DND-41 (cell line): ENCODE measurements around the gene B3GNT7.
"Not testable (repeated sequence)": the region's sequence is repeated elsewhere in the genome, so short reads cannot be mapped to it uniquely, and the experiment has no call there.

ENCODE experiments used
- ATAC-seq: fragments of 200-7000 bp; cut with Tn5 transposase; 3 replicates; pipeline ENCODE4 v1.9.1; 2021; ENCODE audit warnings: low read depth; ENCODE audit not compliant: insufficient read depth
- DNase-seq: peaks from one replicate; pipeline ENCODE4 v3.0.0-alpha.2; 2020
- H2AFZ ChIP-seq: 2 replicates; pipeline ENCODE4 v1.6.0; 2012; ENCODE audit warnings: low read depth, low read length
- H3K27ac ChIP-seq: 2 replicates; pipeline ENCODE4 v1.5.1; 2012; ENCODE audit warnings: low read length, inconsistent platforms
- H3K27me3 ChIP-seq: fragments of 200-600 bp; sonication (generic); 2 replicates; pipeline ENCODE4 v1.6.0; 2012; ENCODE audit warnings: low read length, mild to moderate bottlenecking, inconsistent platforms; ENCODE audit not compliant: insufficient read depth, poor library complexity
- H3K36me3 ChIP-seq: 2 replicates; pipeline ENCODE4 v1.5.1; 2012; ENCODE audit warnings: low read length, inconsistent platforms; ENCODE audit not compliant: insufficient read depth
- H3K4me1 ChIP-seq: 2 replicates; pipeline ENCODE4 v1.5.1; 2012; ENCODE audit warnings: mild to moderate bottlenecking, low read length; ENCODE audit not compliant: insufficient read depth
- H3K4me2 ChIP-seq: 2 replicates; pipeline ENCODE4 v1.6.0; 2012; ENCODE audit warnings: mild to moderate bottlenecking, moderate library complexity, low read length, inconsistent platforms; ENCODE audit not compliant: insufficient read depth
- H3K4me3 ChIP-seq, 2 experiments: fragments of 200-600 bp in 1 of 2; shearing (Covaris generic) in 1 of 2; 2 replicates each; pipeline ENCODE4 v1.5.1; 2012 to 2016; ENCODE audit warnings: inconsistent platforms in 2 of 2, low read length in 2 of 2, mild to moderate bottlenecking in 2 of 2, low read depth in 1 of 2, moderate library complexity in 1 of 2
- H3K79me2 ChIP-seq: 2 replicates; pipeline ENCODE4 v1.6.0; 2012; ENCODE audit warnings: low read length, inconsistent platforms; ENCODE audit not compliant: insufficient read depth
- H3K9ac ChIP-seq: 2 replicates; pipeline ENCODE4 v1.6.0; 2012; ENCODE audit warnings: low read depth, mild to moderate bottlenecking, inconsistent platforms, low read length, moderate library complexity
- H3K9me3 ChIP-seq: 2 replicates; pipeline ENCODE4 v1.5.1; 2012; ENCODE audit warnings: low read length, moderate library complexity, mild to moderate bottlenecking, inconsistent platforms; ENCODE audit not compliant: insufficient read depth, severe bottlenecking
- H4K20me1 ChIP-seq: 2 replicates; pipeline ENCODE4 v1.6.0; 2012; ENCODE audit warnings: low read length; ENCODE audit not compliant: insufficient read depth
- EZH2 ChIP-seq: IDR thresholded peaks from 3 replicates; pipeline ENCODE4 v1.6.1; 2012; ENCODE audit warnings: borderline replicate concordance, low read depth, mild to moderate bottlenecking, moderate library complexity, low read length, inconsistent platforms; ENCODE audit not compliant: severe bottlenecking
- TF ChIP-seq, protein P1 (sequence below): IDR thresholded peaks from 2 replicates; pipeline ENCODE4 v1.5.1; 2012; ENCODE audit warnings: borderline replicate concordance, low read length, moderate library complexity, mild to moderate bottlenecking; ENCODE audit not compliant: poor library complexity, severe bottlenecking; ENCODE audit errors: extremely low read depth

Gene B3GNT7

DNA sequence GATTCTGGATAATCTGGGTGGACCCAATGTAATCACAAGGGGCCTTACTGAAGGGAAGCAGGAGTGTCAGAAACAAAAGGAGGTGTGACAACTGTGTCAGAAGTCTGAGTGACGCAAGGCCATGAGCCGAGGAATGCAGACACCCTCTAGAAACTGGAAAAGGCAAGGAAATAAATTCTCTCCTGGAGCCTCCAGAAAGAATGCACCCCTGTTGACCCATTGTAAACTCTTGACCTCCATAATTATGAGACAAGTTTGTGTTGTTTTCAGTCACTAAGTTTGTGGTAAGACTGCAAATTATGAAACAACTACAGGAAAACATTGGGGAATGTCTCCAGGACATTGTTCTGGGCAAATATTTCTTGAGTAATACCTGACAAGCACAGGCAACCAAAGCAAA is 47.3 kb upstream of the B3GNT7 start:
- H3K79me2 ChIP-seq = no peaks in the 10 kb centered on the region
- no peak overlapping the region for H3K4me3 ChIP-seq
- no peak overlapping the region for H3K9ac ChIP-seq
- TF ChIP-seq EZH2 = no peak
- TF ChIP-seq, protein P1, sequence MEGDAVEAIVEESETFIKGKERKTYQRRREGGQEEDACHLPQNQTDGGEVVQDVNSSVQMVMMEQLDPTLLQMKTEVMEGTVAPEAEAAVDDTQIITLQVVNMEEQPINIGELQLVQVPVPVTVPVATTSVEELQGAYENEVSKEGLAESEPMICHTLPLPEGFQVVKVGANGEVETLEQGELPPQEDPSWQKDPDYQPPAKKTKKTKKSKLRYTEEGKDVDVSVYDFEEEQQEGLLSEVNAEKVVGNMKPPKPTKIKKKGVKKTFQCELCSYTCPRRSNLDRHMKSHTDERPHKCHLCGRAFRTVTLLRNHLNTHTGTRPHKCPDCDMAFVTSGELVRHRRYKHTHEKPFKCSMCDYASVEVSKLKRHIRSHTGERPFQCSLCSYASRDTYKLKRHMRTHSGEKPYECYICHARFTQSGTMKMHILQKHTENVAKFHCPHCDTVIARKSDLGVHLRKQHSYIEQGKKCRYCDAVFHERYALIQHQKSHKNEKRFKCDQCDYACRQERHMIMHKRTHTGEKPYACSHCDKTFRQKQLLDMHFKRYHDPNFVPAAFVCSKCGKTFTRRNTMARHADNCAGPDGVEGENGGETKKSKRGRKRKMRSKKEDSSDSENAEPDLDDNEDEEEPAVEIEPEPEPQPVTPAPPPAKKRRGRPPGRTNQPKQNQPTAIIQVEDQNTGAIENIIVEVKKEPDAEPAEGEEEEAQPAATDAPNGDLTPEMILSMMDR = no peak
- no peak for ATAC-seq
- no peaks in the 10 kb centered on the region for H3K36me3 ChIP-seq
- no peaks in the 10 kb centered on the region for H3K27me3 ChIP-seq
- no peak overlapping the region for H3K27ac ChIP-seq
- no peak overlapping the region for H3K4me2 ChIP-seq
- no peak for DNase-seq
- H3K4me1 ChIP-seq = no peaks in the 10 kb centered on the region
- H4K20me1 ChIP-seq = no peaks in the 10 kb centered on the region
- H3K9me3 ChIP-seq = no peaks in the 10 kb centered on the region
- H2AFZ ChIP-seq = no peak overlapping the region

DNA sequence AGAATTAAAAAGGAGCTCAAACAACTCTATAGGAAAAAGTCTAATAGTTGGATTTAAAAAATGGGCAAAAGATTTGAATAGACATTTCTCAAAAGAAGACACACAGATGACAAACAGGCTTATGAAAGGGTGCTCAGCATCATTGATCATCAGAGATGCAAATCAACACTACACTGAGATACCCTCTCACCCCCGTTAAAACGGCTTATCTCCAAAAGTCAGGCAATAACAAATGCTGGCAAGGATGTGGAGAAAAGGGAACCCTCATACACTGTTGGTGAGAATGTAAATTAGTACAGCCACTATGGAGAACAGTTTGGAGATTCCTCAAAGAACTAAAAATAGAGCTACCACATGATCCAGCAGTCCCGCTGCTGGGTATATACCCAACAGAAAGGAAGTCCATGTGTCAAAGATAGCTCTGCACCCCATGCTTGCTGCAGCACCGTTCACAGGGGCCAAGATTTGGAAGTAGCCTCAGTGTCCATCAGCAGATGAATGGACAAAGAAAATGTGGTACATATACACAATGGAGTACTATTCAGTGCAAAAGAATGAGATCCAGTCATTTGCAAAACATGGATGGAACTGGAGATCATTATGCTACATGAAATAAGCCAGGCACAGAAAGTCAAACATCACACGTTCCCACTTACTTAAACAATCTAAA is 46.7 kb upstream of the B3GNT7 start:
- no peak for ATAC-seq
- Histone ChIP-seq H2AFZ (no peak overlapping the region), H3K4me2 (no peak overlapping the region), H3K27me3 (no peaks in the 10 kb centered on the region), H4K20me1 (no peaks in the 10 kb centered on the region), H3K4me1 (no peaks in the 10 kb centered on the region), H3K9ac (no peak overlapping the region), H3K36me3 (no peaks in the 10 kb centered on the region), H3K79me2 (no peaks in the 10 kb centered on the region), H3K9me3 (no peaks in the 10 kb centered on the region), H3K4me3 (no peak overlapping the region), H3K27ac (no peak overlapping the region)
- DNase-seq = no peak
- TF ChIP-seq, protein P1 = no peak

DNA sequence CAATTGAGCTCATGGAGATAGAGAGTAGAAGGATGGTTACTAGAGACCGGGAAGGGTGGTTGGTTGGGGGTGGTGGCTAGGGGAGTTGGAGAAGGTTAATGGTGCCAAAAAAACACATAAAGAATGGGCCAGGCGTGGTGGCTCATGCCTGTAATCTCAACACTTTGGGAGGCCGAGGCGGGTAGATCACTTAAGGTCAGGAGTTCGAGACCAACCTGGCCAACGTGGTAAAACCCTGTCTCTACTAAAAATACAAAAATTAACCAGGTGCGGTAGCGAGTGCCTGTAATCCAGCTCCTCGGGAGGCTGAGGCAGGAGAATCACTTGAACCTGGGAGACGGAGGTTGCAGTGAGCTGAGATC is 46.2 kb upstream of the B3GNT7 start:
- H3K4me2 ChIP-seq, H3K36me3 ChIP-seq, H3K27me3 ChIP-seq, H3K79me2 ChIP-seq, DNase-seq, H3K9me3 ChIP-seq, H2AFZ ChIP-seq, H3K4me1 ChIP-seq, H4K20me1 ChIP-seq, ATAC-seq, H3K4me3 ChIP-seq, H3K9ac ChIP-seq, H3K27ac ChIP-seq: not testable (repeated sequence)

DNA sequence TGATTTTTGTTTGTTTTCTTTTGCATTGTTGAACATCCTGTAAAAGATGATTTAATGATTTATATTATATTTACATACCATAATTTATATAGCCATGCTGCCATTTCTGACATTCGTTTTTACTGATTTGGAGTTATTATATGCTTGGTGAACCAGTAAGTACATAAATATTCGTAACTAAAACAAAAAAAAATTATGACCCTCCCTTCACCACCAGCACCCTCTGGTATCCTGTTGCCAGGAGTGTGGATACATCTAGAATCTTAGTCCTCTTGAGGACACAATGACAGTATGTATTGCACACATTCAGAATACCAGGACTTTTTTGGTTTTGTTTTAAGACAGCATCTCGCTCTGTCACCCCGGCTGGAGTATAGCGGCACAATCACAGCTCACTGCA is 43.9 kb upstream of the B3GNT7 start:
- Histone ChIP-seq H3K4me1 (no peaks in the 10 kb centered on the region), H2AFZ (no peak overlapping the region), H3K9ac (no peak overlapping the region), H3K79me2 (no peaks in the 10 kb centered on the region), H3K4me3 (no peak overlapping the region), H3K9me3 (no peaks in the 10 kb centered on the region), H3K27ac (no peak overlapping the region), H4K20me1 (no peaks in the 10 kb centered on the region), H3K36me3 (no peaks in the 10 kb centered on the region), H3K4me2 (no peak overlapping the region), H3K27me3 (no peaks in the 10 kb centered on the region)
- no peak for DNase-seq
- no peak for TF ChIP-seq EZH2
- ATAC-seq = no peak
